Keratinocyte (primary cell): Measurements from ENCODE around the gene KCNMB3. TPM values are rescaled to one million over a fixed set of nuclear protein-coding genes. Genes with fewer than 3 reads are reported as not detected.
"Not testable (repeated sequence)": the region's sequence is repeated elsewhere in the genome, so short reads cannot be mapped to it uniquely, and the experiment has no call there.

ENCODE experiments used
- DNase-seq: peaks from one replicate; pipeline ENCODE4 v3.0.0-alpha.2; 2011; ENCODE audit warnings: low read depth, missing footprints, low spot score
- FAIRE-seq: peaks from 2 replicates; lab custom pipeline; 2011; peaks lifted over from hg19 to GRCh38; lab: Jason Lieb, UNC
- H2AFZ ChIP-seq: 2 replicates; pipeline ENCODE4 v1.6.0; 2012; ENCODE audit warnings: low read length, control low read depth, inconsistent platforms; ENCODE audit not compliant: control insufficient read depth
- H3K27ac ChIP-seq: 2 replicates; pipeline ENCODE4 v1.5.1; 2011; ENCODE audit warnings: low read length; ENCODE audit not compliant: control insufficient read depth, insufficient read depth
- H3K27me3 ChIP-seq: 3 replicates; pipeline ENCODE4 v1.6.0; 2011; ENCODE audit warnings: low read length; ENCODE audit not compliant: control insufficient read depth, insufficient read depth; ENCODE audit errors: extremely low read depth
- H3K36me3 ChIP-seq, 2 experiments: 2 replicates in 1 of 2; 3 replicates in 1 of 2; pipeline ENCODE4 v1.5.1; 2011; ENCODE audit warnings: low read length in 2 of 2, mild to moderate bottlenecking in 1 of 2; ENCODE audit not compliant: control insufficient read depth in 2 of 2, insufficient read depth in 2 of 2; ENCODE audit errors: extremely low read depth in 1 of 2
- H3K4me1 ChIP-seq: 3 replicates; pipeline ENCODE4 v1.5.1; 2011; ENCODE audit warnings: low read length; ENCODE audit not compliant: control insufficient read depth, insufficient read depth; ENCODE audit errors: extremely low read depth
- H3K4me2 ChIP-seq: 3 replicates; pipeline ENCODE4 v1.6.0; 2011; ENCODE audit warnings: low read depth, low read length; ENCODE audit not compliant: control insufficient read depth, insufficient read depth; ENCODE audit errors: extremely low read depth
- H3K4me3 ChIP-seq, 3 experiments: fragments of 200-600 bp in 1 of 3; sonication (generic) in 1 of 3; 2 replicates in 2 of 3; 3 replicates in 1 of 3; pipeline ENCODE4 v1.5.1; 2011 to 2016; ENCODE audit warnings: low read length in 3 of 3, mild to moderate bottlenecking in 3 of 3, control low read depth in 2 of 3, inconsistent platforms in 1 of 3, low read depth in 1 of 3, mixed read lengths in 1 of 3, mixed run types in 1 of 3, moderate library complexity in 1 of 3; ENCODE audit not compliant: control insufficient read depth in 2 of 3, insufficient read depth in 2 of 3; ENCODE audit errors: extremely low read depth in 1 of 3
- H3K79me2 ChIP-seq: 2 replicates; pipeline ENCODE4 v1.6.0; 2012; ENCODE audit warnings: low read length; ENCODE audit not compliant: control insufficient read depth, insufficient read depth
- H3K9ac ChIP-seq: 3 replicates; pipeline ENCODE4 v1.6.0; 2011; ENCODE audit warnings: low read length; ENCODE audit not compliant: control insufficient read depth, insufficient read depth; ENCODE audit errors: extremely low read depth
- H3K9me1 ChIP-seq: 3 replicates; pipeline ENCODE4 v1.6.0; 2011; ENCODE audit warnings: low read length; ENCODE audit not compliant: control insufficient read depth, insufficient read depth; ENCODE audit errors: extremely low read depth
- H3K9me3 ChIP-seq: 2 replicates; pipeline ENCODE4 v1.5.1; 2012; ENCODE audit warnings: low read depth, low read length; ENCODE audit not compliant: control insufficient read depth
- H4K20me1 ChIP-seq: 3 replicates; pipeline ENCODE4 v1.6.0; 2011; ENCODE audit warnings: low read length; ENCODE audit not compliant: control insufficient read depth, insufficient read depth; ENCODE audit errors: extremely low read depth
- EZH2 ChIP-seq: IDR thresholded peaks from one replicate; pipeline ENCODE4 v1.6.1; 2012; ENCODE audit warnings: inconsistent platforms, mild to moderate bottlenecking, low read length, moderate library complexity
- dilution Hi-C: fragments of 300-500 bp; cut with MboI; formaldehyde crosslinking; loops from one replicate; pipeline ENCODE4 v1.7.0; 2020; ENCODE audit warnings: low sequenced_read_pairs; ENCODE audit not compliant: extremely low pct_ligation_motif_present
- polyA plus RNA-seq, 5 experiments: library from polyadenylated mRNA; depleted of rRNA in 3 of 5; stranded (reverse) in 3 of 5; stranded (forward) in 1 of 5; unstranded in 1 of 5; fragments of >200 nt; gene quantifications; 1 replicate in 1 of 5; 2 replicates in 3 of 5; 3 replicates in 1 of 5; pipeline versions ENCODE4 v1.2.1 to v1.2.3, GENCODE V29; 2011 to 2012; ENCODE audit warnings: missing spikeins in 2 of 5, low read depth in 1 of 5, low replicate concordance in 1 of 5
- TF ChIP-seq, protein P1 (sequence below), 3 experiments: IDR thresholded peaks in 1 of 3; conservative IDR thresholded peaks in 1 of 3; optimal IDR thresholded peaks in 1 of 3; 2 replicates in 2 of 3; 3 replicates in 1 of 3; pipeline versions ENCODE3 to v1.5.1; 2011; ENCODE audit warnings: low read length in 3 of 3, mild to moderate bottlenecking in 3 of 3, moderate library complexity in 2 of 3, control low read depth in 1 of 3, inconsistent platforms in 1 of 3; ENCODE audit not compliant: insufficient read depth in 2 of 3; ENCODE audit errors: extremely low read depth in 1 of 3

Gene KCNMB3
- polyA plus RNA-seq, 1 donor (not counting 4 experiments of a cell fraction or from before 2014, with no cell fraction given) = 1.00 TPM

DNA sequence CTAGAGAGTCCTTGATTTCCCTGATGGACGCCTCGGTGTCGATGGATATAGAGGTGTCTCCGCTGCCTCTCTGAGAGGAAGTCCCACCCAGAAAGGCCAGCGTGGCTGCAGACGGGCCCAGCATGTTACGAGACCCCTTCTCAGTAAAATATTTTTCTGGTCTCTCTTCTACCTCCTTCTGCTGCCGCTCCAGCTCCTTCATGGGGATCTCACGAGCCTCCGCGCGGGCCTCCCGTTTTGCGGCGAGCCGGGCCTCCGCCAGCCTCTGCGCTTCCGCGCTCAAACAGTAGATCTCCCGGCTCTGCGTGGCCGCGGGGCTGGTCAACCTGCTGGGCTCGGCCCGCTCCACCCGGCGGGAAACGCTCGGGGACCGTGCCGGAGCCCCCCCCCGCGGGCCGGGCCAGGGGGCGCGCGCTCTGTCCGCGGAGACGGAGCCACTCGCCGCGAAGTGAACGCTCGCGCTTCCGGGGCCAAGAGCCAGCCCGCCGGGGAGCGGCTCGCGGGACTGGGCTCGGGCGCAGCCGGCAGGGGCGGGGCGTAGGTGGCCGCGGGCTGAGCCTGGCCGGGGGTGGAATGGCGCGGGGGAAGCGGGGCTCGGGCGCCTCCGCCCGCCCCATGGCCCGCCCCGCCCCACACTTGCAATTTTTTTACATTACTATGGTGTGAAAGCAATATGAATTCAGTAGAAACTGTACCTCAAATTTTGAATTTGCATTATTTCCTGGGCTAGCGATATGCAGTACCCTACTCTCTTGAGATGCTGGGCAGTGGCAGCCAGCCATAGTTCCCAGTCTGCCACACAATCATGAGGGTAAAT, 10.2 kb upstream of the KCNMB3 start:
- FAIRE-seq = no peak

DNA sequence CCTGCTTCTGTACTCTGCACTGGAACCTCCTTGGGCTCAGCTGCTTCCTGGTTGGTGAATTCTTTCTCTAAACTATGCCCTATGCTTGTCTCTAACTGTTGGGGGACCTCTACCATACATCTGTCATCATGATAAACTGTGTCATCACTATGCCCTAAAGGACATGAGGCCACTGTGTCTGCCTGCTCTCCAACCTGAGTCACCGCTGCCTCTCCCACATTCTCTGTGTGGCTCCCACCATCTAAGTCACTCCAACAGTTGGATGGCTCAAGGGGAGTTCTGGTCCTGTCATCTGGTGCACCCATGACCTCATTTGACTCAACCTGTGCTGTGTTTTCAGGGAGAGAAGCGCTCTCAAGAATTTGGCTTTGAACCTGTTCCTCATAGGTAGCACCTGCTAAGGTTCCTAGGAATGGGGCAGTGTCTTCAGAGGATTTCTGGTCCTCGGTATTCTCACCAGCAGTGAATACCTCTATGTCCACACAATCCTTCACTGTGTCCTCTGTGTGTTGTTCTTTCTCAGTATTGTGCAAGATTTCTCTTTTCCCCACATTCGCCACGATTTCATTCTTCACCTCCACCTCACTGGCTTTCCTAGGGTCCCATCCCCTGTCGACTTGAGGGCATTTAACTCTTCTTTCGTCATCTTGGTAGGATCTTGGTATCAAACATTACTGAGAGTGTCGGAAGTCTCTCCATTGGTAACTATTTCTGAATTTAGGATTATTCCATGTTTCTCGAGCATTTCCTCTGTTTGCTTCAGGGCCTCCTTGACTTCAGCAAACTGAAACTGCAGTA, 9.2 kb upstream of the KCNMB3 start:
- H3K27ac ChIP-seq, DNase-seq, H3K9me3 ChIP-seq, H4K20me1 ChIP-seq, H3K27me3 ChIP-seq, FAIRE-seq, H3K9me1 ChIP-seq, H3K9ac ChIP-seq, H3K79me2 ChIP-seq, H3K36me3 ChIP-seq, H2AFZ ChIP-seq, H3K4me1 ChIP-seq, H3K4me3 ChIP-seq, dilution Hi-C loops, H3K4me2 ChIP-seq: not testable (repeated sequence)

More for the DNA sequence above, 10.2 kb upstream of the KCNMB3 start:
- no peak overlapping the region for H3K27ac ChIP-seq
- DNase-seq = no peak
- TF ChIP-seq, protein P1, sequence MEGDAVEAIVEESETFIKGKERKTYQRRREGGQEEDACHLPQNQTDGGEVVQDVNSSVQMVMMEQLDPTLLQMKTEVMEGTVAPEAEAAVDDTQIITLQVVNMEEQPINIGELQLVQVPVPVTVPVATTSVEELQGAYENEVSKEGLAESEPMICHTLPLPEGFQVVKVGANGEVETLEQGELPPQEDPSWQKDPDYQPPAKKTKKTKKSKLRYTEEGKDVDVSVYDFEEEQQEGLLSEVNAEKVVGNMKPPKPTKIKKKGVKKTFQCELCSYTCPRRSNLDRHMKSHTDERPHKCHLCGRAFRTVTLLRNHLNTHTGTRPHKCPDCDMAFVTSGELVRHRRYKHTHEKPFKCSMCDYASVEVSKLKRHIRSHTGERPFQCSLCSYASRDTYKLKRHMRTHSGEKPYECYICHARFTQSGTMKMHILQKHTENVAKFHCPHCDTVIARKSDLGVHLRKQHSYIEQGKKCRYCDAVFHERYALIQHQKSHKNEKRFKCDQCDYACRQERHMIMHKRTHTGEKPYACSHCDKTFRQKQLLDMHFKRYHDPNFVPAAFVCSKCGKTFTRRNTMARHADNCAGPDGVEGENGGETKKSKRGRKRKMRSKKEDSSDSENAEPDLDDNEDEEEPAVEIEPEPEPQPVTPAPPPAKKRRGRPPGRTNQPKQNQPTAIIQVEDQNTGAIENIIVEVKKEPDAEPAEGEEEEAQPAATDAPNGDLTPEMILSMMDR (optimal IDR thresholded peaks at IDR 0.05 in 1 of 3, IDR thresholded peaks at IDR 0.05 in 1 of 3, conservative IDR thresholded peaks at IDR 0.05 in 1 of 3; ENCODE audit: extremely low read depth in 1 of 3, insufficient read depth in 2 of 3, low read length in 3 of 3) = no peak
- no peak for TF ChIP-seq EZH2
- peak overlapping the region; percentile 39 to 65 (median 61) for H3K4me3 ChIP-seq
- no peaks in the 10 kb centered on the region for H4K20me1 ChIP-seq
- peak overlapping the region; percentile 81 for H3K4me2 ChIP-seq
- peaks cover 2% of the 10 kb centered on the region for H3K9me3 ChIP-seq
- H3K27me3 ChIP-seq = no peaks in the 10 kb centered on the region
- dilution Hi-C loops = no loop called here
- H3K9ac ChIP-seq = peak overlapping the region; percentile 56
- no peaks in the 10 kb centered on the region for H3K4me1 ChIP-seq
- H3K79me2 ChIP-seq = no peaks in the 10 kb centered on the region
- H3K36me3 ChIP-seq = no peaks in the 10 kb centered on the region
- no peaks in the 10 kb centered on the region for H3K9me1 ChIP-seq
- peak overlapping the region; percentile 74 for H2AFZ ChIP-seq
